GM04503 (cell line): Measurements from ENCODE around the gene SLITRK2.

ENCODE experiments used
- DNase-seq: peaks from one replicate; pipeline ENCODE4 v3.0.0-alpha.2; 2012; ENCODE audit warnings: low read depth

SLITRK2 gene

GRCh38 chrX:145856181-145856580 lies 38.6 kb downstream of the SLITRK2 start:
- DNase-seq, result no peak

GRCh38 chrX:145861818-145862217 lies 44.2 kb downstream of the SLITRK2 start:
- no peak for DNase-seq

- DNase-seq, result no peak
Observed at GRCh38 chrX:145865082-145865481, 47.5 kb downstream of the SLITRK2 start.
